Measurements from ENCODE around the gene UQCR10.

The UQCR10 gene

DNA sequence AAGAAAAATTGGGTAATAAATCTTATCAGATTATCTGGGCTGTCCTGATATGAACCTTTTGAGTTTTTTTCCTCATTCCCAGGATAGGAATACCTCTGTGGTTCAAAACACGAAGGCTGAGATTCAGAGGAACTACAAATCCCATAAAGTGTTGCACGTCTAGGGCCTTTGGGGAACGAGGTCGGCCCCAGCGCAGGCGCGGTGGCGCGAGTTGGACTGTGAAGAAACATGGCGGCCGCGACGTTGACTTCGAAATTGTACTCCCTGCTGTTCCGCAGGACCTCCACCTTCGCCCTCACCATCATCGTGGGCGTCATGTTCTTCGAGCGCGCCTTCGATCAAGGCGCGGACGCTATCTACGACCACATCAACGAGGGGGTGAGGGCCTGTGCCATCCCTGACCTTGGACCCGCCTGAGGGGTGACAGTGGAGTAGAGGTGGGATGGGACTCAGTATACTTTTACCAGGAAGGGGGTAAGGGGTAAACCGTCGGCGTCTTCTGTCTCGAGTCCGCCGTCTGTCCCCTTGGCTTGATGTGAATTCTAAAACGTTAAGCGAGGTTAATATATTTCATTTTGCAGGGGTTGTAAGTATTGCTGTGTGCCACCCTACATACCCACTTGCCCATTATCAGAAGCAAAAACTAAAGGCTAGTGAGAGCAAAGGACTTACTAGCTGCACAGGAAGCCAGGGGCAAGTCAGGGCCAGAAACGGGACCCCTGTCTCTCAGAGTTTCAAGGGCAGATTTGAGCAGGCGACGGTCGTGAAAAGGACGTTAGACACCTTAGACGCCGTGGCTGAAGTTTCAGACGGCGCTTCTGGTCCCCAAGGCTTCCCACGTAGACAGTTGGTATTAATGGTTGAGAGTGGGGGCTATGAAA, at the start of gene UQCR10:
Gene UQCR10 (plus strand): TSS at position 199 of the 881 bp plus-strand sequence. CDS start 30 bp downstream, at position 229.
- DNase-seq (ENCODE audit: low read depth): peak; percentile 67

DNA sequence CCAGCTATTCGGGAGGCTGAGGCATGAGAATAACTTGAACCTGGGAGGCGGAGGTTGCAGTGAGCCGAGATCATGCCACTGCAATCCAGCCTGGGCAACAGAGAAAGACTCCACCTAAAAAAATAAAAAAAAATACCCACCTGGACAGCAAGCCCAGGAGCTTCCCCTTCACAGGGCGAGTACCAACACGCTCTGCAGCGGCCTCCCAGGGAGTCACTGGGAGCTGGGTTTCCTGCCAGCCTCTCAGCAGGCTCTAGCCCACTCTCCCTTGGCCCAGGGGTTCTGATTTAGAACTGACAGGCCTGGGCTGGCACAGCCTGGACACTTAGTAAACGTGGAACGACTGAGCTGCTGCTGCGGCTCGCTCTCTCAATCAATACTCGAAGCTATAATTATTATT, 49.4 kb upstream of the UQCR10 start:
- no peak for DNase-seq (ENCODE audit: low read depth)

DNA sequence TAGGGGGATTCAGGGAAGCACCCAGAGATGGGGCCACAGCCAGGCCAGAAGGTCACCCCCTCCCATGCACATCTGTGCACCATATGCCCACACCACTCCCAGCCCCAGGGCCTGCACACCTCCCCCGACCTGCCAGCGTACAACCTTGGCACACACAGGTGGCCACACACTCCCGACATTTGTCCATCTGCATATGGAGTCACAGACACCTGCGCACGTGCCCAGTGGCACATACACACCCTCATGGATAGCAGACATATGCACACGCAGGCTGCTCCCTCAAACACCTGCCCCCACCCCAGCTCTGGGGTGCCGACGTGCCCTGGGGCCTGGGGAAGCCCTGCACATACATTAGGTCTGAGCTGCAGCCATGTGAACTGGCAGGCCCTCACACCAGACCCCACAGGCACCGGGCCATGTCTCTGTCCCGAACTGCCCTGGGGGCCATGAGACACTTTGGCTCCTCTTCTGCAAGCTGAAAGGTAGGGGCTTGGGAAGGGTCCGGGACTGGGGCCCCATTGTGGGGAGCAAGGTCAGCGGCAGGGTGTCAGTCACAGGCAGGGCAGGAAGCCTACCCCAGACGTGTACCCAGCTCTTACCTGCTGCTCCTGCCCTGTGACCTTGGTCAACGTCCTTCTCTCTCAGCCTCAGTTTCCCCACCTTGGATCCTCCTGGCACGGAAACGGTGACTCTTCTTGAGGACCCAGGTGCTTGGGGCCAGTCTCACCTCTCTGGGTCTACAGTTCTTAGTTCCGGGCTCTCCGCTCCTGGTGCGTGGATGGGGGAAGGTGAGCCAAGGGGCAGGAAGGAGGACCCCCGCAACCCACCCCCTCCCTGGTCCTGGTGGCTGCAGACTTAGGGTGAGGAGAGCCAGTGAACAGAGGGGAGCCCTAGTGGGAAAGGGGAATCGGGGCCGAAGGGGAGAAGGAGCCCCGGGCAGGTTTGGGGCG, 47.9 kb upstream of the UQCR10 start:
- DNase-seq (ENCODE audit: low read depth): no peak

GRCh38 chr22:29719899-29720645, 47.1 kb upstream of the UQCR10 start, which contains the start of gene CABP7:
CABP7 (plus strand) TSS chr22:29720003; CDS start chr22:29720425, 422 bp downstream.
- no peak for DNase-seq (ENCODE audit: low read depth)

DNA sequence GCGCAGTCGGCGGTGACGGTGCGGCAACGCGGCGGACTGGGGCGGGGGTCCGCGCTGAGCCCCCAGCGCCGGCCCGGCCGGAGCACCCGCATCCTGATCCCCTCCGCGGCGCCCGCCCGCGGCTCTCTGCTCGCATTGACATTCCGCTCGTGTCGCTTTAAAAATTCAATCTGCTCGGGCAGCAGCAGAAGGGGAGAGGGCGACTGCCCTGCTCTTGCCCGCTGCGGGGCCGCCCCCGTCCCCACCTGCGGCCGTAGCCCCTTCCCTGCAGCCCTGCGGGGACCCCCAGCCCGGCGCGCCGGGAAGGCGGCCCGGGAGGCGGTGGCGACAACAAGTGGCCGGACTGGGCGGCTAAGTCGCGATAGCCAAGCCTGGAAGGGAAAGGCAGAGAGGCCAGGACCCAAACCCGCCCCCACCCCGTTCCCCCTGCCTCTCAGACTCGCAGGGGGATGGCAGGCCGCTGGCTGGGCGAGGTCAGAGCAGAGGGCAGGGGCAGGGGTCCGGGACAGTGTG, 46.3 kb upstream of the UQCR10 start:
- no peak for DNase-seq (ENCODE audit: low read depth)

GRCh38 chr22:29722151-29722550, 45.0 kb upstream of the UQCR10 start:
- DNase-seq (ENCODE audit: low read depth): no peak

DNA sequence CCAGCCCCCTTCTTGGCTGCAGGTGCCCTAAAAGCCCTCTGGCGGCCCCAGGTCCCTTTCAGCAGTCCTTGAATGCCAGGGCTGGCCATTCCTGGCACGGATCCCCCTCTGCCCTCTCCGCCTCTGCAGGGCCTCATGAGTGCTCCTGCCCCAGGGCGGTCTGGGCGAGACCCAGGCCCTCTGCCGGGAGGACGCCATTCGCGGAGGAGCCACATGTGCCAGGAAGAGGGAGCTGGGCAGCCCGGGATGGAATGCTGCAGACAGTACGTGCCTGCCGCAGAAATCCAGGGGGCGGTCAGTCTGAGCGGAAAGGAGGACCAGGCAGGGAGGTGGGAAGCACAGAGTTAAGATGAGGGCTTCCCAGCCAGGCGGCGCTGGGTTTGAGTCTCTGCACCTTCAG, 44.6 kb upstream of the UQCR10 start:
- no peak for DNase-seq (ENCODE audit: low read depth)

DNA sequence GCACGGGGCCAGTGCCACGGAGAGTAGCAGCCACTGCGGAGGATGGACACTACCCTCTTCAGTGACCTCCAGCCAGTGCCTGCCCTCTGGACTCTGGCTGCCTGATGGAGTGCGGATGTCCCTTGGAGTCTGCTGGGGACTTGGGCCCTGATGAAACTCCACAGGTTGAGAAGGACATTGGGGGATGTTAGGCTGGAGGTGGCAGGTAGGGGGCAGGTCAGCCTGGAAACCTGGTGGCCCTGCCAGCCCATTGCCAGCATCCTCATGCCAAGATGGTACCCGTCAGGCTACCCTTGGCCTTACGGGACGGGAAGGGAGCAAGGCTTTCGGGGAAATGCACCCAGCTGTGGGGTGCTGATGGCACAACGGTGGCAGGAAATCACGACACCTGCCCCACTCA, 43.4 kb upstream of the UQCR10 start:
- DNase-seq (ENCODE audit: low read depth): no peak

- no peak for DNase-seq (ENCODE audit: low read depth)
These were observed 42.3 kb upstream of the UQCR10 start for GRCh38 chr22:29724843-29725242.

DNA sequence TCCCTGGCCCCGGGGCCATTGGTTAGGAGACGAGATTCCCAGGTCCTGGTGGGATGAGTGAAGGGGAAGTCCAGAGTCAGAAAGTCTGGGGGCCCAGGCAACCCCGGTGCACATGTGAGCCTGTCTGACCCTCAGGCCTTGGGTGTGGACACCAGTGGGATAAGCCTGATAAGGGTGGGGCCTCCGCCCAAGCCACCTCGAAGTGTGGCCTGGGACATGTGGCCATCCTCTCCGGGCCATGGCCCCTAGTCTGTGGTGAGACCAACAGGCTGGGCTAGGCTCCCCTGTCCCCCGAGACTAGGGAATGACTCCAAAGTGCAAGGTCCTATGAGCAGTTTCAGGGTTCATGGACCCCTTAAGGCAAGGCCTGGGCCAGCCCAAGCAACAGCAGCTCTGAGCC, 41.1 kb upstream of the UQCR10 start:
- DNase-seq (ENCODE audit: low read depth): no peak

DNA sequence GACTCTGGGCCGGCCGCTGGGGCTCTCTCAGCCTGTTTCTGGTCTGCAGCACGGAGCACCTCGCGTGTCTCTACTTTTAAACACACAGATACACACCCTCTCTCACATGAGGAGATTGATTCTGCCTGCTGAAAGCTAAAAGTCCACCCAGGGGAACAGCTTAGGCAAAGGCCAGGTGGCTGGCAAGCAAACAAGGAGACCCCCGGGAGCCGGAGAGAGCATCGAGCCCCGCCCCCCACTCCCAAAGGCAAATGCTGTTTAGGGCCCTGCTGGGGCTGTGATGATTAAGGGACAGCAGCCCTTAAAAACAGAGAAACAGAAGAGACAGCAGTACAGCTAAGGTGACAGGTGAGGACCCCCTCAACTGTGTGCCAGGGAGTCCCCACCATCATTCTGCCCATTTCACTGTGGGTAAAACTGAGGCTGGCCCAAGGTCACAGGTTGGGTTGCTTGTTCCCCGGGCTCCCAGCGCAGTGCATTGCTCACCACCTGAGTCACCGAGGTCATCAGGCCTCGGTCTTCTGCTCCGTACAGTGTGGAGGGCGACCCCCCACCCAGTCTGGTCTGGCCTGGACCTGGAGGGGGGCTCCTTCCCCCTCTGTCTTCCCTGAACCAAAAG, 40.5 kb upstream of the UQCR10 start:
- no peak for DNase-seq (ENCODE audit: low read depth)

- no peak for DNase-seq (ENCODE audit: low read depth)
These were observed 40.0 kb upstream of the UQCR10 start for GRCh38 chr22:29727131-29727523.

DNA sequence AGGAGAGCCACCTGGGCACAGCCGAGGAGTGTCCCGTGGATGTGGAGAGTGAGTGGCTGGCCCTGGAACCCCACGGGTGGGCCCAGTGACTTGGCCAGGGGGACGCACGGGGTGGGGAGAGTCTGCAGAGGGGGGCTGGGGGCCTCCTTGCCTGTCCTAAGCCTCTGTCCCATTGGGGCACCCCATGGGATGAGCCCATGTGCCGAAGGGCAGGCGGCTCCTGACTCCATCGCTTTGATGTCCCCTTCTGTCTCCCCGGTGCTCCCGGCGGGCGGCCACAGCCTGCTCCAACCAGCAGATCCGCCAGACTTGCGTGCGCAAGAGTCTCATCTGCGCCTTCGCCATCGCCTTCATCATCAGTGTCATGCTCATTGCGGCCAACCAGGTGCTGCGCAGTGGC, 38.0 kb upstream of the UQCR10 start:
- no peak for DNase-seq (ENCODE audit: low read depth)

- DNase-seq (ENCODE audit: low read depth): no peak
These were observed 35.9 kb upstream of the UQCR10 start for GRCh38 chr22:29731058-29731850.

DNA sequence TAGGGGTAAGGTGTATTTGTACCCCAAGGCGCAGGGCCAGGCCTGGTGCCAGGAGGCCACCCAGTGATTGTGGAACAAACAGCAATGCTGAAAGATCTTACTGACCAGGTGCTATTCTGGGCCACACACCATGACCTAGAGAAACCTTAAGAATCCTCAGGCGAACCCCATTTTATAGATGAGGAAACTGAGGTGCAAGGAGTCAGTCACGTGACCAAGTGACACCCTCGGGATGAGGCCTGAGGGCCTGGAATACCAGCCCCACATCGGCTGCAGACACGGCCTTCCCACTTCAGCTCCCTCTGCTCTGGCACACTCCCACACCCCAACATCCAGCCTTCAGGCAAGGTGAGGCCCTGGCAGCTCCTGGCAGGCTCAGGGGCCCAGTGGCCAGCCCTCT, 34.3 kb upstream of the UQCR10 start:
- no peak for DNase-seq (ENCODE audit: low read depth)

DNA sequence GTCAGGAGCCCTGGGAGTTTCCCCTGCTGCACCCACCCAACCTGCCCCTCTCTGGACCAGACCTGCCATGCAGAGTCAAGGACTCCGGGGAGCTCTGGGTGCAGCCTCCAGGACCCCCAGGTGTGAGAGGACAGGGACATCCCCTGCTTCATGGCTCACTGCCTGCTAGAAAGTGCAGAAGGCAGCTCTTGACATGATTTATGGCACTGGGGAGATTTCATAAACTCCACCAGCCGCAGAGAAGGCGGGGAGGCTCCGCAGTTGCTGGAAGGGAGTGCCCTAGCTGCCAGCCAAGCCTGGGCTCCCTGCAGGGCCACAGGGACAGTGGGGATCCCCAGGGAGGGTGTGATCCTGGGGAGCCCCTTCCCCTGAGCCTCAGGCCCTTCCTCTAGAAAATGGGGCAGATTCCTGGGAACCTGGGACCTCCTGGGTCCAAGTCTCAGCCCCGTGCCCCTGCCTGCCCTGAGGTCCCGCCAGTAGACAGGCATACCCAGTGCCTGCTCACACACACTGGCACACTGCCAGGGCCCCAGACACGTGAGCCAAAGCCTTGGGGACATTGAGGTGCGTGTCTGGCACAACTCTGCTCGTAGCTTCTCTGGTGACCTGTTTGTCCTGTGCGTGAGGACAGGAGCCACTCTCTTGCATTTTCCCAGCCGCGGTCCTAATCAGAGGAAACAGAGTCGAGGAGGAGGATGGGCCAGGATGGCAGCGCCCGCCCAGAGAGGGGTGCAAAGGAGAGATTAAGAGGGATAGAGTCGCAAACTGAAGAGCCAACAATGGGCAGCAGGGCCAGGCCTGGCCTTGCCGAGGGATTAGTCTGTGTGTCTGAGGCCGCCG, 33.6 kb upstream of the UQCR10 start:
- DNase-seq (ENCODE audit: low read depth): no peak

GRCh38 chr22:29734406-29734805, 32.8 kb upstream of the UQCR10 start:
- no peak for DNase-seq (ENCODE audit: low read depth)

GRCh38 chr22:29734838-29735237, 32.3 kb upstream of the UQCR10 start:
- DNase-seq (ENCODE audit: low read depth): no peak

- DNase-seq (ENCODE audit: low read depth): no peak
These were observed 31.8 kb upstream of the UQCR10 start for GRCh38 chr22:29735416-29735815.

Measured in non-pigmented ciliary epithelial cell (primary cell).